NB4 (cell line): ENCODE data around the gene SYT2.

Experiments
- POLR2A ChIP-seq: IDR thresholded peaks from 2 replicates; pipeline ENCODE4 v1.6.1; 2011; ENCODE audit warnings: mild to moderate bottlenecking; ENCODE audit not compliant: insufficient read length; ENCODE audit errors: extremely low read depth
- TF ChIP-seq, protein P1 (sequence below): IDR thresholded peaks from one replicate; pipeline ENCODE4 v1.5.1; 2012; ENCODE audit warnings: low read depth, low read length
- TF ChIP-seq, protein P2 (sequence below): IDR thresholded peaks from 2 replicates; pipeline ENCODE4 v1.6.1; 2011; ENCODE audit warnings: low read depth, low read length

DNA sequence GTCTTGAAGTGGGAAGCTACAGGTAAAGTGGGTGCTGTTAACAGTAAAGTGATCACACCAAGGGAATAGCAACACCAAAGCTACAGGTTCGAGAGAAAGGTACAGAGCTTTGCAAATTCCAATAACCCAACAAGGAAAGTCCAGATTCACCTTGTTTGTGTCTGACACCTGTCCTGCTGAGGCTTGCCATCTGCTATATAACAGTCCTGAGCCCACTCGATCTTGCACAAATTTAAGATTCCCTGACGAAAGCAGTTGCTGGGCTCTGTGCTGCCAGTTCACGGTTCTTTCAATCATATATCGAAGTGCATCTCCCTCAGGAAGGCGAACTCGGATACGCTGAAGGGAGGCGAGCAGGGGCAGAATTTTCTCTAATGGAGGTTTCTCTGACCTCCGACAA, 23.0 kb upstream of the SYT2 start:
- TF ChIP-seq, protein P1, sequence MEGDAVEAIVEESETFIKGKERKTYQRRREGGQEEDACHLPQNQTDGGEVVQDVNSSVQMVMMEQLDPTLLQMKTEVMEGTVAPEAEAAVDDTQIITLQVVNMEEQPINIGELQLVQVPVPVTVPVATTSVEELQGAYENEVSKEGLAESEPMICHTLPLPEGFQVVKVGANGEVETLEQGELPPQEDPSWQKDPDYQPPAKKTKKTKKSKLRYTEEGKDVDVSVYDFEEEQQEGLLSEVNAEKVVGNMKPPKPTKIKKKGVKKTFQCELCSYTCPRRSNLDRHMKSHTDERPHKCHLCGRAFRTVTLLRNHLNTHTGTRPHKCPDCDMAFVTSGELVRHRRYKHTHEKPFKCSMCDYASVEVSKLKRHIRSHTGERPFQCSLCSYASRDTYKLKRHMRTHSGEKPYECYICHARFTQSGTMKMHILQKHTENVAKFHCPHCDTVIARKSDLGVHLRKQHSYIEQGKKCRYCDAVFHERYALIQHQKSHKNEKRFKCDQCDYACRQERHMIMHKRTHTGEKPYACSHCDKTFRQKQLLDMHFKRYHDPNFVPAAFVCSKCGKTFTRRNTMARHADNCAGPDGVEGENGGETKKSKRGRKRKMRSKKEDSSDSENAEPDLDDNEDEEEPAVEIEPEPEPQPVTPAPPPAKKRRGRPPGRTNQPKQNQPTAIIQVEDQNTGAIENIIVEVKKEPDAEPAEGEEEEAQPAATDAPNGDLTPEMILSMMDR: no peak
- TF ChIP-seq POLR2A: no peak
- TF ChIP-seq, protein P2, sequence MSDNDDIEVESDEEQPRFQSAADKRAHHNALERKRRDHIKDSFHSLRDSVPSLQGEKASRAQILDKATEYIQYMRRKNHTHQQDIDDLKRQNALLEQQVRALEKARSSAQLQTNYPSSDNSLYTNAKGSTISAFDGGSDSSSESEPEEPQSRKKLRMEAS: no peak
